Muscle layer of duodenum (tissue), 2 donors: Measurements from ENCODE around the gene PTEN.
"Not testable (repeated sequence)": the region's sequence is repeated elsewhere in the genome, so short reads cannot be mapped to it uniquely, and the experiment has no call there.

Experiments used
- H3K27ac ChIP-seq: one replicate; pipeline ENCODE4 v1.7.0; 2013; ENCODE audit warnings: mild to moderate bottlenecking, low read length
- H3K27me3 ChIP-seq: one replicate; pipeline ENCODE4 v1.7.0; 2013; ENCODE audit warnings: low read depth, mild to moderate bottlenecking, control low read depth, low read length
- H3K36me3 ChIP-seq, 2 donors: one replicate each; pipeline ENCODE4 v1.7.0; 2013; ENCODE audit warnings: low read length in 2 of 2, control low read depth in 1 of 2, mild to moderate bottlenecking in 1 of 2; ENCODE audit not compliant: insufficient read depth in 2 of 2, control insufficient read depth in 1 of 2
- H3K4me1 ChIP-seq, 2 donors: one replicate each; pipeline ENCODE4 v1.7.0; 2013; ENCODE audit warnings: low read length in 2 of 2, mild to moderate bottlenecking in 2 of 2, control low read depth in 1 of 2, moderate library complexity in 1 of 2; ENCODE audit not compliant: insufficient read depth in 2 of 2, control insufficient read depth in 1 of 2
- H3K4me3 ChIP-seq, 2 donors: one replicate each; pipeline ENCODE4 v1.7.0; 2013; ENCODE audit warnings: low read length in 2 of 2, low read depth in 1 of 2, mild to moderate bottlenecking in 1 of 2
- H3K9me3 ChIP-seq, 2 donors: one replicate each; pipeline ENCODE4 v1.7.0; 2013; ENCODE audit warnings: low read length in 2 of 2, control low read depth in 1 of 2, mild to moderate bottlenecking in 1 of 2; ENCODE audit not compliant: control insufficient read depth in 1 of 2
- donor health status: healthy.

Gene PTEN

GRCh38 chr10:87897957-87898356 lies 34.5 kb downstream of the PTEN start:
- H3K4me3 ChIP-seq, H3K9me3 ChIP-seq, H3K27me3 ChIP-seq, H3K27ac ChIP-seq, H3K36me3 ChIP-seq: not testable (repeated sequence)
- peaks cover 5 to 12% of the 10 kb centered on the region in 2 donors for H3K4me1 ChIP-seq

DNA sequence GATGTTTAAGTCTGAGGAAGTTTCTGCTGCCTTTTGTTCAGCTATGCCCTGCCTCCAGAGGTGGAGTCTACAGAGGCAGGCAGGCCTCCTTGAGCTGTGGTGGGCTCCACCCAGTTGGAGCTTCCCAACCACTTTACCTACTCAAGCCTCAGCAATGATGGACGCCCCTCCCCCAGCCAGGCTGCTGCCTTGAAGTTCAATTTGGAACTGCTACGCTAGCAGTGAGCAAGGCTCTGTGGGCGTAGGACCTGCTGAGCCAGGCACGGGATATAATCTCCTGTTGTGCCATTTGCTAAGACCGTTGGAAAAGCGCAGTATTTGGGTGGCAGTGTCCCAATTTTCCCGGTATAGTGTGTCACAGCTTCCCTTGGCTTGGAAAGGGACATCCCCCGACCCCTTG lies 40.0 kb downstream of the PTEN start:
- Histone ChIP-seq H3K36me3 (peaks cover 0 to 16% of the 10 kb centered on the region in 2 donors), H3K4me1 (peaks cover 0 to 12% of the 10 kb centered on the region in 2 donors), H3K4me3 (peak overlapping the region in 1 of 2 donors; percentile 5)
- not testable (repeated sequence) for H3K27ac ChIP-seq, H3K9me3 ChIP-seq, H3K27me3 ChIP-seq

DNA sequence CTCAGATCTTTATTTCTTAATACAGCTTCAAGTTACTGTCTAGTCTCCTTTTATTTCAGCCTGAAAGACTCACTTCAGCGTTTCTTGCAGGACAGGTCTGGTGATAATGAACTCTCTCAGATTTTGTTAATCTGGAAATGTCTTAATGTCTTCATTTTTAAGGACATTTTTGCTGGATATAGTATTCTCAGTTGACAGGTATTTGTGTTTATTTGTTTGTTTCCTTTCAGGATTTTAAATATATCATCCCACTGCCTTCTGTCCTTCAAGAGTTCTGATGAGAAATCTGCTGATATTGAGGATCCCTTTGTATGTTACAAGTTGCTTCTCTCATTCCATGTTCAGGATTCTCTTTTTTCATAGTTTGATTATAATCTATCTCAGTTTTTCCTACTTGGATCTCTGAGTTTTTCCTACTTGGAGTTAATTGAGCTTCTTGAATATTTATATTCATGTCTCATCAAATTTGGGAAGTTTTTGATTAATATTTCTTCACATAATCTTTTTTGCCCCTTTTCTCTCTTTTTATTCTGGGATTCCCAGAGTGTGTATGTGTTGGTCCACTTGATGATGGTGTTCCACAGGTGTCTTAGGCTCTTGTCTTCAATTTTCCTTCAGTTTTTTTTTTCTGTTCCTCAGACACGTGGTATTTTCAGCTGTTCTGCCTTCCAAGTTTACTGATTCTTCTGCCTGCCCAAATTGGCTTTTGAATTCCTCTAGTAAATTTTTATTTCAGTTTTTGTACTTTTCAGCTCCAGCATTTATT lies 49.9 kb downstream of the PTEN start:
- Histone ChIP-seq H3K27ac (no peak overlapping the region), H3K9me3 (peaks cover 7 to 30% of the 10 kb centered on the region in 2 donors), H3K36me3 (peaks cover 4 to 29% of the 10 kb centered on the region in 2 donors), H3K4me1 (peaks cover 13% of the 10 kb centered on the region in 2 donors), H3K4me3 (peak overlapping the region in 1 of 2 donors; percentile 16), H3K27me3 (no peaks in the 10 kb centered on the region)

DNA sequence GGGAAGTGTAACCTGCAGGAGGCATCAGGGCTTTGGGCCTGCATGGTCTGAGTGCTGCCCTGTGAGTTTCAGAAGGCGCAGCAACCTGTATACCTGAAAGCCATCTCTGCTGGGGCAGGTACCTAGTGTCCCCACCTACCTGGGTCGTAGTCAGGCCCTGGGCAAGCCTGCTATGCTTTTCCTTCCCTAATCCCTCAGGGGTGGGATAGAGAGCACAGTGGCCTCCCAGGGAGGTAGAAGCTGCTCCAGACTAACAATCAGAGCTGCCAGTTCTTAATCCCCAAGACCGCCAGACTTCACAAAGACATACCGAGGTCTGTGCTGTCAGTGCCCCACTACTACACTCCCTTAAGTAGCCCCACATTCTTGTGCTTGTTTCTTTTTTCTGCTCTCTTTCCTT lies 52.0 kb downstream of the PTEN start:
- Histone ChIP-seq H3K27me3 (no peaks in the 10 kb centered on the region), H3K9me3 (peaks cover 7 to 30% of the 10 kb centered on the region in 2 donors), H3K27ac (no peak overlapping the region), H3K4me1 (peaks cover 13 to 18% of the 10 kb centered on the region in 2 donors), H3K36me3 (peaks cover 4 to 29% of the 10 kb centered on the region in 2 donors), H3K4me3 (no peak overlapping the region)

GRCh38 chr10:87915989-87916388 lies 52.6 kb downstream of the PTEN start:
- H3K4me3 ChIP-seq: no peak overlapping the region
- H3K27ac ChIP-seq: no peak overlapping the region
- H3K4me1 ChIP-seq: peaks cover 13 to 18% of the 10 kb centered on the region in 2 donors
- H3K27me3 ChIP-seq: no peaks in the 10 kb centered on the region
- peaks cover 4 to 29% of the 10 kb centered on the region in 2 donors for H3K36me3 ChIP-seq
- peaks cover 7 to 30% of the 10 kb centered on the region in 2 donors for H3K9me3 ChIP-seq

GRCh38 chr10:87916515-87916914 lies 53.1 kb downstream of the PTEN start:
- peaks cover 13 to 18% of the 10 kb centered on the region in 2 donors for H3K4me1 ChIP-seq
- H3K27ac ChIP-seq: no peak overlapping the region
- peaks cover 4 to 29% of the 10 kb centered on the region in 2 donors for H3K36me3 ChIP-seq
- H3K4me3 ChIP-seq: no peak overlapping the region
- no peaks in the 10 kb centered on the region for H3K27me3 ChIP-seq
- H3K9me3 ChIP-seq: peaks cover 7 to 30% of the 10 kb centered on the region in 2 donors

- peaks cover 13 to 21% of the 10 kb centered on the region in 2 donors for H3K4me1 ChIP-seq
Measured at GRCh38 chr10:87918254-87918859, 54.9 kb downstream of the PTEN start.

DNA sequence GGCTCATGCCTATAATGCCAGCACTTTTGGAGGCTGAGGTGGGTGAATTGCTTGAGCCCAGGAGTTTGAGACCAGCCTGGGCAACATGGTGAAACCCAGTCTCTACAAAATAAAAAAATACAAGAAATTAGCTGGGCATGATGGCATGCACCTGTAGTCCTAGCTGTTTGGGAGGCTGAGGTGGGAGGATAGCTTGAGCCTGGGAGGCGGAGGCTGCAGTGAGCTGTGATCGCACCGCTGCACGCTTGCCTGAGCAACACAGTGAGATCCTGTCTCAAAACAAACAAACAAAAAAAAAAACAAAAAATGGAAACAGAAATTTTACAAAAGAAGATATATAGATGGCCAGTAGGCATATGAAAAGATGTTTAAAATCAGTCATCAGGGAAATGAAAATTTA lies 57.1 kb downstream of the PTEN start:
- no peak overlapping the region for H3K27ac ChIP-seq
- no peaks in the 10 kb centered on the region for H3K27me3 ChIP-seq
- no peak overlapping the region for H3K4me3 ChIP-seq
- H3K4me1 ChIP-seq: peaks cover 12 to 27% of the 10 kb centered on the region in 2 donors
- H3K36me3 ChIP-seq: peaks cover 2 to 3% of the 10 kb centered on the region in 2 donors
- no peaks in the 10 kb centered on the region for H3K9me3 ChIP-seq

More at GRCh38 chr10:87918254-87918859, 54.9 kb downstream of the PTEN start:
- no peak overlapping the region for H3K4me3 ChIP-seq
- peaks cover 4 to 14% of the 10 kb centered on the region in 2 donors for H3K36me3 ChIP-seq
- H3K9me3 ChIP-seq: peaks cover 2 to 13% of the 10 kb centered on the region in 2 donors
- H3K27ac ChIP-seq: no peak overlapping the region
- no peaks in the 10 kb centered on the region for H3K27me3 ChIP-seq

DNA sequence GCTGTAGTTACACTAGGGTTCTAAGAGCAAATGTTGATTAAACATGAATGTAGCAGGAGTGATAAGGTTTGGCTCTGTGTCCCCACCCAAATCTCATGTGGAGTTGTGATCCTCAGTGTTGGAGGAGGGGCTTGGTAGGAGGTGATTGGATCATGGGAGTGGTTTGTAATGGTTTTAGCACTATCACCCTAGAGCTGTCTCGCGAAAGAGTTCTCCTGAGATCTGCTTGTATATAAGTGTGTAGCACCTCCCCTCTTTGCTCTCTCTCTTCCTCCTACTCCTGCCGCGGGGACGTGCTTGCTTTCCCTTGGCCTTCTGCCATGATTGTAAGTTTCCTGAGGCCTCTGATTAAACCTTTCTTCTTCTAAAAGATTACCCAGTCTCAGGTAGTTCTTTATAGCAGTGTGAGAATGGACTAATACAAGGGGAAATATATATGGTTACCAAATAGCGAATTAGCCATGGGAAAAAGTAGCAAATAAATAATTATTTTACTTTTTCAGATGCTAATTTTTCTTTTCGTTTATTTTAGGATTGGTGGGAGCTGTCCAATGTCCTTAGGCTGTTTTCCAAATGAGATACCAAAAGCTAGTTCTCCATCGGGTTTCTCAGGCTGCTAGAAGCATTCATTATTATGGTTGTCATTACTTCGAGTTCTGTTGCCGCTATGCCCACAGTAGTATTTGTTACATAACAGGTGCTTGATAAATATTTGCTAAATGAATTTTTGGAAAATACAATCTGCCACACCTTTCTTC lies 58.7 kb downstream of the PTEN start:
- no peaks in the 10 kb centered on the region for H3K9me3 ChIP-seq
- peaks cover 0 to 5% of the 10 kb centered on the region in 2 donors for H3K36me3 ChIP-seq
- no peak overlapping the region for H3K27ac ChIP-seq
- no peaks in the 10 kb centered on the region for H3K27me3 ChIP-seq
- no peak overlapping the region for H3K4me3 ChIP-seq
- H3K4me1 ChIP-seq: peaks cover 5 to 22% of the 10 kb centered on the region in 2 donors

DNA sequence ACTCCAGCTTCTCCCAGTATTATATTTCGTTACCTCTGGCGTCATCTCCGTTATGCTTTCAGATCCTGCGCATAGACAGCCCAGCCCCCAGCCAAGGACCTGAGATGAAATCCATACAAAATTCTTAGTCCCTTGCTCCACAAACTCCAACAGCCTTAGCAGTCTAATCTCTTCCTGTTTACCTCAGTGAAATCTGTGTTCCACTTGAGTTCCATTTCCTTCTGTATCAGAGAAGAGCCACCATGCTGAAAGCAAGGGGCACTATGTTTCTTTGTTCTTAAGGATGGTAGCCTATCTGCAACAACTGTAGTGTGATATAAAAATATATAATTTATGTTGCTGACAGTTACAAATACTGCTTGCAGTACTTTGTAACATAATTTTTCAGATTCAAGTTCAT lies 59.8 kb downstream of the PTEN start:
- Histone ChIP-seq H3K9me3 (no peaks in the 10 kb centered on the region), H3K4me3 (no peak overlapping the region), H3K27ac (no peak overlapping the region), H3K27me3 (no peaks in the 10 kb centered on the region), H3K36me3 (peaks cover 0 to 5% of the 10 kb centered on the region in 2 donors), H3K4me1 (peaks cover 5 to 22% of the 10 kb centered on the region in 2 donors)

DNA sequence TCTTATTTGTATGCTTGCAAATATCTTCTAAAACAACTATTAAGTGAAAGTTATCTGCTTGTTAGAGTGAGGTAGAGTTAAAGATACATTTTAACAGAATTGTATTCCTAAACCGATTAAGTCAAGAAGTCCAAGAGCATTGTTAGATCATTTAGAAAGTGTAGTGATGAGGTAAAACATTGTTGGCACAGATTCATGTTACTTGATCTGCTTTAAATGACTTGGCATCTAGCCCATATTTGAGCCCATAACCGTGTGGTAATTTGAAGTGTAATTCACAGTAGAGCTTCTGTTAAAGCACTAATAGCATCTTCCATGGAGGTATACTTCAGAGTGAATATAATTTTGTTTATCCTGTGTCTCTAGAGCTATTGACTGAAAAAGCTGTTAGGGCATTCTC lies 62.1 kb downstream of the PTEN start:
- Histone ChIP-seq H3K4me3 (no peak overlapping the region), H3K36me3 (peaks cover 0 to 5% of the 10 kb centered on the region in 2 donors), H3K27me3 (no peaks in the 10 kb centered on the region), H3K9me3 (no peaks in the 10 kb centered on the region), H3K4me1 (peaks cover 9 to 28% of the 10 kb centered on the region in 2 donors), H3K27ac (no peak overlapping the region)
